HepG2 (cell line): Measurements from ENCODE around the gene CCDC59. TPM values are rescaled to one million over a fixed set of nuclear protein-coding genes. Genes with fewer than 3 reads are reported as not detected.

Experiments used
- ATAC-seq: fragments of 200-7000 bp; cut with Tn5 transposase; 3 replicates; pipeline ENCODE4 v1.9.1; 2020; ENCODE audit warnings: mild to moderate bottlenecking, moderate library complexity
- BruUV-seq: library from RNA; stranded (reverse); fragments of 400-500 nt; replicated peaks from 2 replicates; lab custom pipeline; 2021; lab: Mats Ljungman, UMichigan
- CTCF ChIA-PET: fragments of 300-600 bp; formaldehyde crosslinking; extraction: SDS; loops from one replicate; lab custom pipeline; 2021; ENCODE audit warnings: low total read pairs, inconsistent platforms, low intra/inter-chr PET ratio; lab: Yijun Ruan, JAX
- POLR2A ChIA-PET: fragments of 350-600 bp; sonication (Branson Sonifier 250); formaldehyde crosslinking; loops from one replicate; lab custom pipeline; 2020; ENCODE audit warnings: antibody characterized with exemption, inconsistent platforms; lab: Yijun Ruan, JAX
- DNase-seq: peaks from one replicate; pipeline ENCODE4 v3.0.0-alpha.2; 2015; ENCODE audit warnings: low spot score
- FAIRE-seq: peaks from 3 replicates; lab custom pipeline; 2011; peaks lifted over from hg19 to GRCh38; lab: Jason Lieb, UNC
- H2AFZ ChIP-seq: one replicate; pipeline ENCODE4 v1.6.1; 2011; ENCODE audit warnings: low read length, inconsistent platforms
- H3K27ac ChIP-seq: fragments of 300-600 bp; 3 replicates; pipeline ENCODE4 v1.8.0; 2011; ENCODE audit warnings: mixed run types, mild to moderate bottlenecking, mixed read lengths, low read length, inconsistent platforms; ENCODE audit not compliant: insufficient read depth; ENCODE audit errors: extremely low read length
- H3K27me3 ChIP-seq, 2 experiments: fragments of 200-600 bp in 1 of 2; 2 replicates in 1 of 2; 3 replicates in 1 of 2; pipeline versions ENCODE4 v1.6.0 to v1.8.0; 2011; ENCODE audit warnings: low read length in 2 of 2, mild to moderate bottlenecking in 2 of 2, moderate library complexity in 2 of 2, inconsistent platforms in 1 of 2; ENCODE audit not compliant: insufficient read depth in 2 of 2, control insufficient read depth in 1 of 2
- H3K36me3 ChIP-seq, 2 experiments: fragments of 200-600 bp in 1 of 2; replicated peaks in 1 of 2; 2 replicates in 1 of 2; 3 replicates in 1 of 2; pipeline versions ENCODE4 v1.5.1 to v1.8.0; 2011; ENCODE audit warnings: low read length in 2 of 2, inconsistent platforms in 1 of 2; ENCODE audit not compliant: insufficient read depth in 2 of 2, control insufficient read depth in 1 of 2
- H3K4me1 ChIP-seq: 2 replicates; pipeline ENCODE4 v1.5.1; 2012; ENCODE audit warnings: low read length, inconsistent platforms; ENCODE audit not compliant: insufficient read depth
- H3K4me2 ChIP-seq: 2 replicates; pipeline ENCODE4 v1.6.0; 2011; ENCODE audit warnings: low read depth, low read length, inconsistent platforms
- H3K4me3 ChIP-seq, 3 experiments: fragments of 200-600 bp in 1 of 3; sonication (generic), shearing (Covaris generic) in 1 of 3; replicated peaks in 1 of 3; 2 replicates each; pipeline ENCODE4 v1.5.1; 2011 to 2016; ENCODE audit warnings: low read length in 3 of 3, inconsistent platforms in 2 of 3, low read depth in 2 of 3, mild to moderate bottlenecking in 2 of 3, control low read depth in 1 of 3, mixed read lengths in 1 of 3; ENCODE audit not compliant: insufficient read depth in 1 of 3
- H3K79me2 ChIP-seq: one replicate; pipeline ENCODE4 v1.6.1; 2011; ENCODE audit warnings: low read length, inconsistent platforms; ENCODE audit not compliant: insufficient read depth
- H3K9ac ChIP-seq: 2 replicates; pipeline ENCODE4 v1.6.0; 2011; ENCODE audit warnings: mild to moderate bottlenecking, low read depth, low read length, inconsistent platforms; ENCODE audit not compliant: insufficient read depth
- H3K9me3 ChIP-seq: 2 replicates; pipeline ENCODE4 v1.5.1; 2012; ENCODE audit warnings: mild to moderate bottlenecking, low read length
- H4K20me1 ChIP-seq: 2 replicates; pipeline ENCODE4 v1.6.0; 2011; ENCODE audit warnings: inconsistent platforms, mild to moderate bottlenecking, low read length, moderate library complexity; ENCODE audit not compliant: insufficient read depth
- RARG ChIP-seq: sonication (generic); formaldehyde crosslinking; IDR thresholded peaks from 2 replicates; pipeline ENCODE4 v1.4.0; 2020; ENCODE audit warnings: low read depth, mild to moderate bottlenecking, missing genetic modification reagents
- SP140L ChIP-seq: sonication (generic); formaldehyde crosslinking; IDR thresholded peaks from 2 replicates; pipeline ENCODE4 v1.4.0; 2020; ENCODE audit warnings: missing genetic modification reagents, borderline replicate concordance
- ZFYVE20 ChIP-seq: sonication (generic); formaldehyde crosslinking; IDR thresholded peaks from 2 replicates; pipeline ENCODE4 v1.8.0; 2023; ENCODE audit warnings: low read depth, mild to moderate bottlenecking, moderate library complexity, missing genetic modification reagents, borderline replicate concordance
- ZNF430 ChIP-seq: sonication (generic); formaldehyde crosslinking; IDR thresholded peaks from 2 replicates; pipeline ENCODE4 v1.9.0; 2021; ENCODE audit warnings: mild to moderate bottlenecking, missing genetic modification reagents
- ZNF564 ChIP-seq: sonication (generic); formaldehyde crosslinking; IDR thresholded peaks from 2 replicates; pipeline ENCODE4 v1.8.1; 2023; ENCODE audit warnings: mild to moderate bottlenecking, missing genetic modification reagents
- WGBS: methylation state at CpG from one replicate; pipeline ENCODE4 v1.1.6; 2017; ENCODE audit warnings: low lambda C conversion rate; 5-methylcytosine and 5-hydroxymethylcytosine counted together
- in situ Hi-C: cut with HindIII; loops from 2 replicates; pipeline ENCODE4 v1.10.0; 2017; ENCODE audit warnings: low pct_unique_long_range_greater_than_20kb; ENCODE audit not compliant: extremely low pct_ligation_motif_present
- intact Hi-C: fragments of 100-400 bp; cut with micrococcal nuclease; formaldehyde crosslinking; loops from one replicate; pipeline ENCODE4 v1.10.0; 2022; ENCODE audit not compliant: unreplicated experiment
- polyA plus RNA-seq, 8 experiments: library from polyadenylated mRNA; depleted of rRNA in 3 of 8; stranded (reverse) in 7 of 8; unstranded in 1 of 8; fragments of >200 nt; fragmentation: Illumina TruSeq in 4 of 8; extraction: Trizol in 4 of 8; gene quantifications; 2 replicates each; pipeline versions ENCODE4 v1.2.1 to v1.2.3, GENCODE V29; 2011 to 2016; ENCODE audit warnings: low read depth in 4 of 8, missing spikeins in 1 of 8, mixed read lengths in 1 of 8; ENCODE audit not compliant: insufficient read depth in 1 of 8
- total RNA-seq, 5 experiments: library from RNA; depleted of rRNA; stranded (reverse); fragments of >200 nt; fragmentation: Illumina TruSeq; extraction: Trizol; gene quantifications; 2 replicates each; pipeline ENCODE4 v1.2.3, GENCODE V29; 2016; ENCODE audit warnings: low read depth in 1 of 5

Gene CCDC59
- total and polyA plus RNA-seq, 2 of the 13 experiments (the other 11 are each of a cell fraction or from before 2014, with no cell fraction given) = 16.1 to 81.3 TPM

- H3K4me1 ChIP-seq = no peaks in the 10 kb centered on the region
- no TSS peak for BruUV-seq
- no peak overlapping the region for H2AFZ ChIP-seq
- no peak overlapping the region for H3K4me3 ChIP-seq
- ChIA-PET POLR2A (no interaction called here), CTCF (no interaction called here)
- ATAC-seq (no peak), DNase-seq (no peak), FAIRE-seq (no peak)
- TF ChIP-seq ZNF564 (CRISPR knock-in tag) = peak; percentile 92; the same call in 1 of the 2 replicates
- TF ChIP-seq ZNF430 = no peak
- 100% methylated on average over 2 of the region's 2 CpGs for WGBS
- no peaks in the 10 kb centered on the region for H3K9me3 ChIP-seq
- no peaks in the 10 kb centered on the region for H3K79me2 ChIP-seq
- H3K36me3 ChIP-seq = no peaks in the 10 kb centered on the region
- H3K4me2 ChIP-seq = no peak overlapping the region
- in situ Hi-C loops = no loop called here
- no peak overlapping the region for H3K9ac ChIP-seq
- H4K20me1 ChIP-seq = no peaks in the 10 kb centered on the region
- intact Hi-C loops = no loop called here
- H3K27ac ChIP-seq = no peak overlapping the region
- no peaks in the 10 kb centered on the region for H3K27me3 ChIP-seq
Measured at GRCh38 chr12:82375201-82375600, 17.0 kb upstream of the CCDC59 start.

DNA sequence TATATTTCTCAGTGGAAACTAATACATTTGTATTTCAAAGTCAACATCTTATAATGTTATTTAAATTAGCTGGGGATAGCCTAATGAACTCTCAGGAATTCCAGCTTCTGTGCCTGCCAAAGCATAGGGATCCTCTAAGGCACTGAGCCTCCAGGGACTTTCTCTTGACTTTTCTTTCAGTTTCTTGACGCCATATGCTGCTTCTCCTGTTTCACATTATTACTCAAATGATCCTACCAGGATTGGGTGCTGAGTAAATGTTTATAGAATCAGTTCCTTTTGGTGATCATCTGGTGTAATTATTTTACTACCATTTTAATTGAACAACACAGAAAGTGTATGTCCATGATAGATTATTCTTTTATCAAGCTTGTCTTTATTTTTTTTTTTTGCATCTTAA lies 8.0 kb upstream of the CCDC59 start:
- CTCF ChIA-PET = no interaction called here
- Histone ChIP-seq H3K9me3 (no peaks in the 10 kb centered on the region), H2AFZ (no peak overlapping the region), H4K20me1 (no peaks in the 10 kb centered on the region), H3K36me3 (no peaks in the 10 kb centered on the region), H3K4me2 (no peak overlapping the region), H3K4me1 (no peaks in the 10 kb centered on the region), H3K4me3 (no peak overlapping the region), H3K79me2 (no peaks in the 10 kb centered on the region), H3K27ac (no peak overlapping the region), H3K9ac (no peak overlapping the region), H3K27me3 (no peaks in the 10 kb centered on the region)
- POLR2A ChIA-PET = no interaction called here
- DNase-seq (no peak), FAIRE-seq (no peak), ATAC-seq (no peak)
- BruUV-seq = no TSS peak
- WGBS = 86% methylated on average over 1 of the region's 1 CpG
- intact Hi-C loops = no loop called here
- in situ Hi-C loops = no loop called here
- TF ChIP-seq ZFYVE20 (CRISPR knock-in tag) = no peak
- TF ChIP-seq RARG (CRISPR knock-in tag) = no peak
- no peak for TF ChIP-seq SP140L (CRISPR knock-in tag)
